ENCODE data around the gene ERI3. TPM values are rescaled to one million over a fixed set of nuclear protein-coding genes. Genes with fewer than 3 reads are reported as not detected.

ERI3 gene
- polyA plus RNA-seq, 2 of the 4 experiments (the other 2 are of a cell fraction), result 43.4 to 44.7 TPM

DNA sequence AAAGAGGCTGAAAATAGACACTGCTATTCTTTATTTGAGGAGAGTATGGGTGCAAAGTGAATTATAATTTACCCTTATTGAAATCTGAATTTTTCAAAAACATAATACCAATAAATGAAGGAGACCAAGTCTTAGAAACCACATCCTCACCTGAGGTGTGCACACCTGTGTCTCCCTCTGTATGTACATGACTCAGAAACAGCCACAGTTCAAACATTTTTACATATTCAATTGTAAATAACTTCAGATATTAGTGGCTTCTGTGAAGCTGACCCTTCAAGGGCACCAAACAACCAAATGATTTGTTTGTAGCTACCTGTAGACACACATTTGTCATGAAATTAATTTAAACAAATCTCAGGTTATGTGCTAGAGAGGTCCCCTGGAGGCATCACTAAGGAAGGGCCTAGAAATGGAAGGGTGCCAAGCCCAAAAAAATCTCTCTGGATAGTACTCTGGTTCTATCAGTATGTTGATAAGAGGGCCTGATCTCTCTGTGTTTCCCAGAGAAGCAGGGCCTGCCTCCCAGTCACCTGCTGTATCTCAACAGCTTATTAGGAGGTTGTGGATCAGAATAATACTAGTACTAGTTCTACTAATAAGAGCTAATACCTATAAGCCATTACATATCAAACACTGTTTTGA, 28.1 kb downstream of the ERI3 start:
- ChIA-PET POLR2A (interaction anchor here (0.6 kb wide), 1 partner anchor 296 kb away, joined by 3 read pairs; no protein-coding TSS in a partner anchor), CTCF (interaction anchor here (1.7 to 2.2 kb wide), 2 partner anchors 9 to 26 kb away, joined by 5 to 7 read pairs; no protein-coding TSS in a partner anchor)
- ATAC-seq (peak in 1 of 2 experiments; percentile 8; a peak in 1 of 6 replicates), FAIRE-seq (no peak), DNase-seq (ENCODE audit: low read depth in 1 of 2, low spot score in 1 of 2) (peak in 1 of 2 experiments; percentile 1)
- Histone ChIP-seq H3K27ac (peak overlapping the region; percentile 86 to 87), H3K4me3 (no peak overlapping the region; the same call in 2 of the 3 replicates), H3K4me1 (peaks cover 44% of the 10 kb centered on the region), H3K4me2 (peak overlapping the region; percentile 81), H3K9me3 (no peaks in the 10 kb centered on the region)
- TF ChIP-seq NFE2L2 (conservative IDR thresholded peaks at IDR 0.05; ENCODE audit: low read length) (no peak), CHD4 (IDR thresholded peaks at IDR 0.05; ENCODE audit: borderline replicate concordance) (no peak), RAD21 (conservative IDR thresholded peaks at IDR 0.05 in 1 of 2, IDR thresholded peaks at IDR 0.05 in 1 of 2) (no peak), BHLHE40 (IDR thresholded peaks at IDR 0.05; ENCODE audit: low read depth, low read length) (no peak), HEYL (CRISPR knock-in tag; IDR thresholded peaks at IDR 0.05) (no peak), FOSB (CRISPR knock-in tag; IDR thresholded peaks at IDR 0.05) (no peak), JUN (IDR thresholded peaks at IDR 0.05) (no peak), HOXB5 (CRISPR knock-in tag; IDR thresholded peaks at IDR 0.05) (no peak)
- TF ChIP-seq, protein P1, sequence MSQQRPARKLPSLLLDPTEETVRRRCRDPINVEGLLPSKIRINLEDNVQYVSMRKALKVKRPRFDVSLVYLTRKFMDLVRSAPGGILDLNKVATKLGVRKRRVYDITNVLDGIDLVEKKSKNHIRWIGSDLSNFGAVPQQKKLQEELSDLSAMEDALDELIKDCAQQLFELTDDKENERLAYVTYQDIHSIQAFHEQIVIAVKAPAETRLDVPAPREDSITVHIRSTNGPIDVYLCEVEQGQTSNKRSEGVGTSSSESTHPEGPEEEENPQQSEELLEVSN (IDR thresholded peaks at IDR 0.05; ENCODE audit: borderline replicate concordance, low read depth), result no peak
- TF ChIP-seq, protein P2, sequence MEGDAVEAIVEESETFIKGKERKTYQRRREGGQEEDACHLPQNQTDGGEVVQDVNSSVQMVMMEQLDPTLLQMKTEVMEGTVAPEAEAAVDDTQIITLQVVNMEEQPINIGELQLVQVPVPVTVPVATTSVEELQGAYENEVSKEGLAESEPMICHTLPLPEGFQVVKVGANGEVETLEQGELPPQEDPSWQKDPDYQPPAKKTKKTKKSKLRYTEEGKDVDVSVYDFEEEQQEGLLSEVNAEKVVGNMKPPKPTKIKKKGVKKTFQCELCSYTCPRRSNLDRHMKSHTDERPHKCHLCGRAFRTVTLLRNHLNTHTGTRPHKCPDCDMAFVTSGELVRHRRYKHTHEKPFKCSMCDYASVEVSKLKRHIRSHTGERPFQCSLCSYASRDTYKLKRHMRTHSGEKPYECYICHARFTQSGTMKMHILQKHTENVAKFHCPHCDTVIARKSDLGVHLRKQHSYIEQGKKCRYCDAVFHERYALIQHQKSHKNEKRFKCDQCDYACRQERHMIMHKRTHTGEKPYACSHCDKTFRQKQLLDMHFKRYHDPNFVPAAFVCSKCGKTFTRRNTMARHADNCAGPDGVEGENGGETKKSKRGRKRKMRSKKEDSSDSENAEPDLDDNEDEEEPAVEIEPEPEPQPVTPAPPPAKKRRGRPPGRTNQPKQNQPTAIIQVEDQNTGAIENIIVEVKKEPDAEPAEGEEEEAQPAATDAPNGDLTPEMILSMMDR (IDR thresholded peaks at IDR 0.05), result no peak

DNA sequence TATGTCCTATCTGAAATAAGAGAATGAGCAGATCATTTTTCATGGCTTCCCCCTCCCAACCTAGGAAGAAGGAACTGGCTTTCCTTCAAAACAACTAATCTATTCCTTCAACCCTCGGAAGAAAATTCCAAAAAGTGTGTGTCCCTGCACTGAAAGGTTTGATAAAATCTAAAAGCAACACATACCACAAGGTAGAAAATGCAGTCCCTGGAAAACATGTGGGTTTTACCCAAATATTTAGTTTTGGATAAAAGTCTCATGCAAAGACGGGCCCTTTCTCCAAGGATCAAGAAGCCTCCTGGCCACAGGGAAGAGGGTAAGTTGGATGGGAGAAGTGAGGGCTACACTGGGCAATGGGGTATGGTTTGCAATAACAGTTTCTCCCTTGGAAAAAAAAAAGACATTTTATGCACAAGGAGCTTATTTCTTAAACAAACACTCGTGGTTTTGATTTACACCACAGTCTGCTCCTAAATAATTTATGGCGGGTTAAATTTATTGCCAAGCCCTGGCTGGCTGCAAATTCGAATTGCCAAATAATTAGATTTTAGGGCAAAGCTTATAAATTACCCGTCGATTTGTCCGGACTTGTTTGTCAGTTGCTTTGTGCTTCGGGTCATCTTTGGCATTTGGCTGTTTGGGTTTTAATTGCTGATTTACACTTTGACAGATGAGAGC, 28.9 kb downstream of the ERI3 start:
- CTCF ChIA-PET, result interaction anchor here (1.7 to 2.2 kb wide), 2 partner anchors 8 to 27 kb away, joined by 5 to 7 read pairs; no protein-coding TSS in a partner anchor
- peak overlapping the region; percentile 86 to 87 for H3K27ac ChIP-seq

More for the DNA sequence above, 28.9 kb downstream of the ERI3 start:
- Histone ChIP-seq H3K4me1 (peaks cover 44% of the 10 kb centered on the region), H3K4me3 (no peak overlapping the region), H3K4me2 (peak overlapping the region; percentile 81), H3K9me3 (no peaks in the 10 kb centered on the region)
- WGBS (ENCODE audit: missing lambda C conversion rate), result 90% methylated on average over 9 of the region's 9 CpGs
- no peak for ATAC-seq
- no peak for FAIRE-seq
- no peak for TF ChIP-seq POLR2AphosphoS2 (conservative IDR thresholded peaks at IDR 0.05; ENCODE audit: low read length)
- TF ChIP-seq, protein P3, sequence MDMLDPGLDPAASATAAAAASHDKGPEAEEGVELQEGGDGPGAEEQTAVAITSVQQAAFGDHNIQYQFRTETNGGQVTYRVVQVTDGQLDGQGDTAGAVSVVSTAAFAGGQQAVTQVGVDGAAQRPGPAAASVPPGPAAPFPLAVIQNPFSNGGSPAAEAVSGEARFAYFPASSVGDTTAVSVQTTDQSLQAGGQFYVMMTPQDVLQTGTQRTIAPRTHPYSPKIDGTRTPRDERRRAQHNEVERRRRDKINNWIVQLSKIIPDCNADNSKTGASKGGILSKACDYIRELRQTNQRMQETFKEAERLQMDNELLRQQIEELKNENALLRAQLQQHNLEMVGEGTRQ (IDR thresholded peaks at IDR 0.05), result no peak
- no peak for TF ChIP-seq CEBPB (IDR thresholded peaks at IDR 0.05)
- TF ChIP-seq BHLHE40 (IDR thresholded peaks at IDR 0.05; ENCODE audit: low read depth, low read length), result no peak
- TF ChIP-seq, protein P4, sequence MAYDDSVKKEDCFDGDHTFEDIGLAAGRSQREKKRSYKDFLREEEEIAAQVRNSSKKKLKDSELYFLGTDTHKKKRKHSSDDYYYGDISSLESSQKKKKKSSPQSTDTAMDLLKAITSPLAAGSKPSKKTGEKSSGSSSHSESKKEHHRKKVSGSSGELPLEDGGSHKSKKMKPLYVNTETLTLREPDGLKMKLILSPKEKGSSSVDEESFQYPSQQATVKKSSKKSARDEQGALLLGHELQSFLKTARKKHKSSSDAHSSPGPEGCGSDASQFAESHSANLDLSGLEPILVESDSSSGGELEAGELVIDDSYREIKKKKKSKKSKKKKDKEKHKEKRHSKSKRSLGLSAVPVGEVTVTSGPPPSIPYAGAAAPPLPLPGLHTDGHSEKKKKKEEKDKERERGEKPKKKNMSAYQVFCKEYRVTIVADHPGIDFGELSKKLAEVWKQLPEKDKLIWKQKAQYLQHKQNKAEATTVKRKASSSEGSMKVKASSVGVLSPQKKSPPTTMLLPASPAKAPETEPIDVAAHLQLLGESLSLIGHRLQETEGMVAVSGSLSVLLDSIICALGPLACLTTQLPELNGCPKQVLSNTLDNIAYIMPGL (CRISPR knock-in tag; IDR thresholded peaks at IDR 0.05; ENCODE audit: borderline replicate concordance), result no peak
- no peak for TF ChIP-seq JUNB (IDR thresholded peaks at IDR 0.05)
- no peak for TF ChIP-seq CBX8 (IDR thresholded peaks at IDR 0.05)
- no peak for TF ChIP-seq TP53 (CRISPR knock-in tag; IDR thresholded peaks at IDR 0.05)
- TF ChIP-seq ZC3H11A (IDR thresholded peaks at IDR 0.05), result no peak
- no peak for TF ChIP-seq PHF8 (IDR thresholded peaks at IDR 0.05; ENCODE audit: borderline replicate concordance, low read depth)
- TF ChIP-seq FOSL2 (IDR thresholded peaks at IDR 0.05), result no peak
- TF ChIP-seq FOSL2 (CRISPR knock-in tag; IDR thresholded peaks at IDR 0.05), result no peak
- no peak for DNase-seq (ENCODE audit: low read depth in 1 of 2, low spot score in 1 of 2)
- POLR2A ChIA-PET, result no interaction called here
